Liver (tissue), 9 donors: ENCODE measurements around the gene CHST14. TPM values are rescaled to one million over a fixed set of nuclear protein-coding genes. Genes with fewer than 3 reads are reported as not detected.

Source experiments
- DNase-seq: peaks from one replicate; pipeline ENCODE4 v3.0.0-alpha.2; 2017; ENCODE audit warnings: low spot score
- H3K27ac ChIP-seq, 2 donors: one replicate each; pipeline ENCODE4 v1.7.0; 2013; ENCODE audit warnings: inconsistent platforms in 2 of 2, low read length in 2 of 2, control low read depth in 1 of 2, low read depth in 1 of 2, mild to moderate bottlenecking in 1 of 2
- H3K27me3 ChIP-seq, 4 donors: one replicate each; pipeline versions ENCODE4 v1.6.1 to v1.7.0; 2013; ENCODE audit warnings: low read length in 3 of 4, inconsistent platforms in 1 of 4, mild to moderate bottlenecking in 1 of 4, moderate library complexity in 1 of 4; ENCODE audit not compliant: control insufficient read depth in 4 of 4, insufficient read depth in 4 of 4
- H3K36me3 ChIP-seq, 4 donors: one replicate each; pipeline versions ENCODE4 v1.6.1 to v1.7.0; 2013; ENCODE audit warnings: low read length in 3 of 4, mild to moderate bottlenecking in 3 of 4, low read depth in 1 of 4, moderate library complexity in 1 of 4; ENCODE audit not compliant: control insufficient read depth in 4 of 4, insufficient read depth in 3 of 4
- H3K4me1 ChIP-seq, 4 donors: one replicate each; pipeline versions ENCODE4 v1.6.1 to v1.7.0; 2013; ENCODE audit warnings: low read length in 3 of 4, mild to moderate bottlenecking in 3 of 4, moderate library complexity in 1 of 4; ENCODE audit not compliant: control insufficient read depth in 4 of 4, insufficient read depth in 4 of 4
- H3K4me3 ChIP-seq, 3 donors: one replicate each; pipeline versions ENCODE4 v1.6.1 to v1.7.0; 2013; ENCODE audit warnings: low read length in 3 of 3, control low read depth in 1 of 3, low read depth in 1 of 3, mild to moderate bottlenecking in 1 of 3
- H3K9ac ChIP-seq, 2 donors: one replicate each; pipeline ENCODE4 v1.7.0; 2013; ENCODE audit warnings: low read length in 2 of 2, mild to moderate bottlenecking in 2 of 2, moderate library complexity in 2 of 2, control low read depth in 1 of 2, low read depth in 1 of 2
- H3K9me3 ChIP-seq, 4 donors: one replicate each; pipeline versions ENCODE4 v1.6.1 to v1.7.0; 2013; ENCODE audit warnings: low read length in 3 of 4; ENCODE audit not compliant: control insufficient read depth in 4 of 4
- ATF3 ChIP-seq: IDR thresholded peaks from 2 replicates; pipeline ENCODE4 v1.6.1; 2016; ENCODE audit warnings: antibody characterized with exemption
- CTCF ChIP-seq: fragments of 150-350 bp; IDR thresholded peaks from 2 replicates; pipeline ENCODE4 v1.5.1; 2017; ENCODE audit warnings: improper control_type of control experiment, low read depth, low read length; ENCODE audit not compliant: missing input control
- EGR1 ChIP-seq, 2 donors: IDR thresholded peaks; 2 replicates each; pipeline ENCODE4 v1.6.1; 2016 to 2018; ENCODE audit warnings: antibody characterized with exemption in 2 of 2, low read depth in 2 of 2
- FOXA2 ChIP-seq: IDR thresholded peaks from 2 replicates; pipeline ENCODE4 v1.6.1; 2016; ENCODE audit warnings: antibody characterized with exemption
- GABPA ChIP-seq, 2 donors: IDR thresholded peaks in 1 of 2; conservative IDR thresholded peaks in 1 of 2; 2 replicates each; pipeline ENCODE4 v1.6.1; 2016; ENCODE audit warnings: antibody characterized with exemption in 2 of 2, mild to moderate bottlenecking in 1 of 2, moderate library complexity in 1 of 2
- NR2F2 ChIP-seq: IDR thresholded peaks from 2 replicates; pipeline ENCODE4 v1.6.1; 2016; ENCODE audit warnings: antibody characterized with exemption
- SP1 ChIP-seq: IDR thresholded peaks from 2 replicates; pipeline ENCODE4 v1.6.1; 2018; ENCODE audit warnings: antibody characterized with exemption, mild to moderate bottlenecking
- TAF1 ChIP-seq: conservative IDR thresholded peaks from 2 replicates; pipeline ENCODE4 v1.6.1; 2016; ENCODE audit warnings: antibody characterized with exemption, mild to moderate bottlenecking
- ZBTB33 ChIP-seq: IDR thresholded peaks from 2 replicates; pipeline ENCODE4 v1.6.1; 2016; ENCODE audit warnings: antibody characterized with exemption
- WGBS: extraction: QIAGEN DNeasy Blood & Tissue Kit; methylation state at CpG from one replicate; pipeline ENCODE4 v1.1.7; 2013; 5-methylcytosine and 5-hydroxymethylcytosine counted together
- polyA plus RNA-seq, 2 donors: library from polyadenylated mRNA; stranded (reverse) in 1 of 2; unstranded in 1 of 2; fragments of 200-250 nt in 1 of 2; fragments of >200 nt in 1 of 2; fragmentation: Nextera tagmentation in 1 of 2; extraction: Ambion mirVana in 1 of 2; gene quantifications; one replicate each; pipeline versions ENCODE4 v1.2.1 to v1.2.3, GENCODE V29; 2013 to 2015
- total RNA-seq, 2 donors: library from RNA; depleted of rRNA; stranded (reverse); fragments of >200 nt; gene quantifications; one replicate each; pipeline ENCODE4 v1.2.3, GENCODE V29; 2014
- TF ChIP-seq, protein P1 (sequence below): IDR thresholded peaks from 2 replicates; pipeline ENCODE4 v1.6.1; 2016; ENCODE audit warnings: antibody characterized with exemption, mild to moderate bottlenecking
- donor health status: healthy.
- donor health status: healthy.
- donor health status: healthy.
- donor health status: healthy.
- donor health status: healthy.

Gene CHST14
- total and polyA plus RNA-seq, 4 donors: 2.3 to 5.3 (median 3.1) TPM

GRCh38 chr15:40441565-40442531 is 28.9 kb upstream of the CHST14 start:
- Histone ChIP-seq H3K27me3 (peaks cover 0 to 5% (median 0%) of the 10 kb centered on the region in 4 donors), H3K9ac (peak overlapping the region; percentile 7 to 26), H3K4me1 (peaks cover 2 to 21% (median 15%) of the 10 kb centered on the region in 4 donors), H3K9me3 (no peaks in the 10 kb centered on the region), H3K27ac (peak overlapping the region in 1 of 2 donors; percentile 45), H3K36me3 (no peaks in the 10 kb centered on the region), H3K4me3 (peak overlapping the region; percentile 58 to 91 (median 72))
- WGBS: 2% methylated on average over 119 of the region's 119 CpGs
- TF ChIP-seq ZBTB33 (no peak), GABPA (IDR thresholded peaks at IDR 0.05 in 1 of 2, conservative IDR thresholded peaks at IDR 0.05 in 1 of 2) (no peak), NR2F2 (no peak), FOXA2 (no peak), ATF3 (no peak), TAF1 (no peak), EGR1 (IDR thresholded peaks at IDR 0.05; ENCODE audit: low read depth in 2 of 2) (no peak), SP1 (no peak)
- TF ChIP-seq, protein P1, sequence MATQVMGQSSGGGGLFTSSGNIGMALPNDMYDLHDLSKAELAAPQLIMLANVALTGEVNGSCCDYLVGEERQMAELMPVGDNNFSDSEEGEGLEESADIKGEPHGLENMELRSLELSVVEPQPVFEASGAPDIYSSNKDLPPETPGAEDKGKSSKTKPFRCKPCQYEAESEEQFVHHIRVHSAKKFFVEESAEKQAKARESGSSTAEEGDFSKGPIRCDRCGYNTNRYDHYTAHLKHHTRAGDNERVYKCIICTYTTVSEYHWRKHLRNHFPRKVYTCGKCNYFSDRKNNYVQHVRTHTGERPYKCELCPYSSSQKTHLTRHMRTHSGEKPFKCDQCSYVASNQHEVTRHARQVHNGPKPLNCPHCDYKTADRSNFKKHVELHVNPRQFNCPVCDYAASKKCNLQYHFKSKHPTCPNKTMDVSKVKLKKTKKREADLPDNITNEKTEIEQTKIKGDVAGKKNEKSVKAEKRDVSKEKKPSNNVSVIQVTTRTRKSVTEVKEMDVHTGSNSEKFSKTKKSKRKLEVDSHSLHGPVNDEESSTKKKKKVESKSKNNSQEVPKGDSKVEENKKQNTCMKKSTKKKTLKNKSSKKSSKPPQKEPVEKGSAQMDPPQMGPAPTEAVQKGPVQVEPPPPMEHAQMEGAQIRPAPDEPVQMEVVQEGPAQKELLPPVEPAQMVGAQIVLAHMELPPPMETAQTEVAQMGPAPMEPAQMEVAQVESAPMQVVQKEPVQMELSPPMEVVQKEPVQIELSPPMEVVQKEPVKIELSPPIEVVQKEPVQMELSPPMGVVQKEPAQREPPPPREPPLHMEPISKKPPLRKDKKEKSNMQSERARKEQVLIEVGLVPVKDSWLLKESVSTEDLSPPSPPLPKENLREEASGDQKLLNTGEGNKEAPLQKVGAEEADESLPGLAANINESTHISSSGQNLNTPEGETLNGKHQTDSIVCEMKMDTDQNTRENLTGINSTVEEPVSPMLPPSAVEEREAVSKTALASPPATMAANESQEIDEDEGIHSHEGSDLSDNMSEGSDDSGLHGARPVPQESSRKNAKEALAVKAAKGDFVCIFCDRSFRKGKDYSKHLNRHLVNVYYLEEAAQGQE: no peak
- no peak for DNase-seq

GRCh38 chr15:40443255-40443654 is 27.5 kb upstream of the CHST14 start:
- no peaks in the 10 kb centered on the region for H3K36me3 ChIP-seq
- no peak overlapping the region for H3K27ac ChIP-seq
- H3K4me3 ChIP-seq: no peak overlapping the region
- DNase-seq: no peak
- H3K9me3 ChIP-seq: no peaks in the 10 kb centered on the region
- no peak for TF ChIP-seq CTCF
- 88% methylated on average over 4 of the region's 4 CpGs for WGBS
- no peaks in the 10 kb centered on the region for H3K27me3 ChIP-seq
- H3K9ac ChIP-seq: no peak overlapping the region
- H3K4me1 ChIP-seq: peaks cover 0 to 18% (median 13%) of the 10 kb centered on the region in 4 donors
